Neural progenitor cell (in vitro differentiated cells): Measurements from ENCODE around the gene ERMN.

Experiments used
- EZH2 ChIP-seq: fragments of 200-600 bp; sonication (generic); IDR thresholded peaks from 2 replicates; pipeline ENCODE4 v1.6.1; 2017; ENCODE audit warnings: antibody characterized with exemption, mild to moderate bottlenecking, moderate library complexity
- EZH2phosphoT487 ChIP-seq: fragments of 200-600 bp; sonication (generic); IDR thresholded peaks from 2 replicates; pipeline ENCODE4 v1.6.1; 2017; ENCODE audit warnings: antibody characterized with exemption
- TF ChIP-seq, protein P1 (sequence below): fragments of 200-600 bp; sonication (generic); IDR thresholded peaks from 2 replicates; pipeline ENCODE4 v1.5.1; 2017; ENCODE audit warnings: antibody characterized with exemption, mild to moderate bottlenecking

DNA sequence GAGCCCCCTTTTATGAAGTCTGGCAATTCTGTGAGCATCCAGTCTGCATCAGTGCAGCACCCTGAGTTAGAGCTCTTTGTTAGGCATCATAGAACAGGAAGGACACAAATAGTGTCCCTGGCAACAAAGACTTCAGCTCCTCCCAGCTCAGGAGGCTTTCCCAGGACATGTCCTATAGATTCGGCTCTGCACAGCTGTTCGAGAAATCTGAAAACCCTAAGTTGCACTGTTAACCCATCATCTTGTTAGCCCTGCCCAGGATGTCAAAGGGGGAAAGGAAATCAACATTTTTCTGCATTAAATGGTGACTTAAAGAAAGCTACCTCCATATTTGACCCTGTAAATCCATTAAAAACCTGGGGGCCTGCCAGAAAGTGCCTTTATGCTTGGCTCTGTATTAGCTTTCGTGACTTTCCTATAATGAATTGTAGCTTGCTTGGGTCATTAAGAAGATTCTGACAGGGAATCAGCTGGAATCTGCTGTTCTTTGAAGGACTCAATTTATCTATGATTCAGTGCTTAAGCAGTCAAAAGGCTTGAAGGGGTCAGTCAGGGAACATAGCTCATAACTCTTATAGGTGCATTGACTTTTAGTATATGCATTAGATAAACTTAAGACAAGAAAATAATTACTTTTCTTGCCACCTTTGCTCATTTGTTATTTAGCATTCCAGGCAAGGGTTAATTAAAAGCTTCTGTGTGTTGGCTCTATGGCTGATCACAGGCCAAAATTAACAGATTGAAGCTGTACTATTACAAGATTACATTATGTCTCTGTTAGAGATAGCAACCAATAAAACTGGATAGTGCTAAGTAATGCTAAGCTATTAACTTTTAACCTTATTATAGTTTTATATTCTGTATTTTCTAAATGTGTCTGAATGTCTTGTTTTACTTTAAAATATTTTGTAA lies 20.6 kb downstream of the ERMN start:
- TF ChIP-seq EZH2, result no peak
- TF ChIP-seq, protein P1, sequence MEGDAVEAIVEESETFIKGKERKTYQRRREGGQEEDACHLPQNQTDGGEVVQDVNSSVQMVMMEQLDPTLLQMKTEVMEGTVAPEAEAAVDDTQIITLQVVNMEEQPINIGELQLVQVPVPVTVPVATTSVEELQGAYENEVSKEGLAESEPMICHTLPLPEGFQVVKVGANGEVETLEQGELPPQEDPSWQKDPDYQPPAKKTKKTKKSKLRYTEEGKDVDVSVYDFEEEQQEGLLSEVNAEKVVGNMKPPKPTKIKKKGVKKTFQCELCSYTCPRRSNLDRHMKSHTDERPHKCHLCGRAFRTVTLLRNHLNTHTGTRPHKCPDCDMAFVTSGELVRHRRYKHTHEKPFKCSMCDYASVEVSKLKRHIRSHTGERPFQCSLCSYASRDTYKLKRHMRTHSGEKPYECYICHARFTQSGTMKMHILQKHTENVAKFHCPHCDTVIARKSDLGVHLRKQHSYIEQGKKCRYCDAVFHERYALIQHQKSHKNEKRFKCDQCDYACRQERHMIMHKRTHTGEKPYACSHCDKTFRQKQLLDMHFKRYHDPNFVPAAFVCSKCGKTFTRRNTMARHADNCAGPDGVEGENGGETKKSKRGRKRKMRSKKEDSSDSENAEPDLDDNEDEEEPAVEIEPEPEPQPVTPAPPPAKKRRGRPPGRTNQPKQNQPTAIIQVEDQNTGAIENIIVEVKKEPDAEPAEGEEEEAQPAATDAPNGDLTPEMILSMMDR, result no peak
- no peak for TF ChIP-seq EZH2phosphoT487
